Peyer's patch (tissue), 4 donors: ENCODE measurements around the gene POMGNT1. TPM values are rescaled to one million over a fixed set of nuclear protein-coding genes. Genes with fewer than 3 reads are reported as not detected.
A peak's percentile ranks its signal among the peaks of the same experiment; 100 is the strongest.
"Not testable (repeated sequence)": the region's sequence is repeated elsewhere in the genome, so short reads cannot be mapped to it uniquely, and the experiment has no call there.

Source experiments
- DNase-seq, 3 donors: peaks; one replicate each; pipeline ENCODE4 v3.0.0-alpha.2; 2017 to 2019
- H3K27ac ChIP-seq, 4 donors: fragments of 200-600 bp; sonication (generic); one replicate each; pipeline ENCODE4 v1.5.1; 2016 to 2019
- H3K27me3 ChIP-seq, 2 donors: fragments of 200-600 bp; sonication (generic); one replicate each; pipeline ENCODE4 v1.5.1; 2019
- H3K36me3 ChIP-seq, 3 donors: fragments of 200-600 bp; sonication (generic); one replicate each; pipeline ENCODE4 v1.5.1; 2016 to 2019
- H3K4me1 ChIP-seq, 4 donors: fragments of 200-600 bp; sonication (generic); one replicate each; pipeline ENCODE4 v1.5.1; 2016 to 2019
- H3K4me3 ChIP-seq, 4 donors: fragments of 200-600 bp; sonication (generic); 1 replicate in 3 of 4; 2 replicates in 1 of 4; pipeline ENCODE4 v1.5.1; 2016 to 2019; ENCODE audit warnings: mild to moderate bottlenecking in 1 of 4
- H3K9me3 ChIP-seq, 4 donors: fragments of 200-600 bp; sonication (generic); one replicate each; pipeline ENCODE4 v1.5.1; 2016 to 2019; ENCODE audit warnings: mild to moderate bottlenecking in 1 of 4
- CTCF ChIP-seq, 6 experiments: fragments of 450-650 bp in 4 of 6; fragments of 200-600 bp in 2 of 6; sonication (generic) in 1 of 6; IDR thresholded peaks; one replicate each; pipeline ENCODE4 v1.5.1; 2017 to 2019; ENCODE audit warnings: antibody characterized with exemption in 6 of 6, mild to moderate bottlenecking in 3 of 6, moderate library complexity in 1 of 6
- POLR2A ChIP-seq, 2 donors: fragments of 450-650 bp; IDR thresholded peaks; one replicate each; pipeline ENCODE4 v1.5.1; 2017; ENCODE audit warnings: antibody characterized with exemption in 2 of 2, mild to moderate bottlenecking in 2 of 2, moderate library complexity in 2 of 2
- total RNA-seq, 4 donors: library from RNA; depleted of rRNA; stranded (reverse); fragments of >200 nt; gene quantifications; one replicate each; pipeline ENCODE4 v1.1.0, GENCODE V29; 2016

The POMGNT1 gene
- total RNA-seq, 4 donors from 2014 or later: 34.7 to 60.6 (median 46.3) TPM

GRCh38 chr1:46242918-46243317 is 44.7 kb upstream of the POMGNT1 start:
- Histone ChIP-seq H3K27ac (no peak overlapping the region), H3K27me3 (no peaks in the 10 kb centered on the region), H3K9me3 (no peaks in the 10 kb centered on the region), H3K36me3 (no peaks in the 10 kb centered on the region), H3K4me1 (peaks cover 0 to 9% (median under 1%) of the 10 kb centered on the region in 4 donors), H3K4me3 (no peak overlapping the region)
- no peak for TF ChIP-seq CTCF (IDR thresholded peaks at IDR 0.05)
- no peak for TF ChIP-seq POLR2A (IDR thresholded peaks at IDR 0.05)
- no peak for DNase-seq

GRCh38 chr1:46241733-46242132 is 43.5 kb upstream of the POMGNT1 start:
- not testable (repeated sequence) for H3K27ac ChIP-seq, H3K9me3 ChIP-seq, H3K27me3 ChIP-seq, H3K36me3 ChIP-seq, H3K4me1 ChIP-seq, H3K4me3 ChIP-seq, DNase-seq

- H3K4me1 ChIP-seq, H3K27me3 ChIP-seq, H3K27ac ChIP-seq, DNase-seq, H3K4me3 ChIP-seq, H3K9me3 ChIP-seq, H3K36me3 ChIP-seq: not testable (repeated sequence)
These were observed 40.6 kb upstream of the POMGNT1 start for GRCh38 chr1:46238865-46239264.

- Histone ChIP-seq H3K9me3 (peaks cover 0 to 7% (median 0%) of the 10 kb centered on the region in 4 donors), H3K36me3 (no peaks in the 10 kb centered on the region), H3K27me3 (no peaks in the 10 kb centered on the region), H3K4me3 (no peak overlapping the region), H3K27ac (no peak overlapping the region), H3K4me1 (no peaks in the 10 kb centered on the region)
- no peak for DNase-seq
- no peak for TF ChIP-seq POLR2A (IDR thresholded peaks at IDR 0.05)
- no peak for TF ChIP-seq CTCF (IDR thresholded peaks at IDR 0.05)
These were observed 38.6 kb upstream of the POMGNT1 start for GRCh38 chr1:46236882-46237281.

GRCh38 chr1:46231231-46231630 is 33.0 kb upstream of the POMGNT1 start:
- not testable (repeated sequence) for H3K4me1 ChIP-seq

GRCh38 chr1:46224966-46225365 is 26.7 kb upstream of the POMGNT1 start:
- TF ChIP-seq CTCF (IDR thresholded peaks at IDR 0.05) (no peak), POLR2A (IDR thresholded peaks at IDR 0.05) (no peak)

More at GRCh38 chr1:46231231-46231630, 33.0 kb upstream of the POMGNT1 start:
- not testable (repeated sequence) for H3K9me3 ChIP-seq, H3K4me3 ChIP-seq, H3K36me3 ChIP-seq, H3K27me3 ChIP-seq, H3K27ac ChIP-seq, DNase-seq

GRCh38 chr1:46223472-46223943 is 25.3 kb upstream of the POMGNT1 start:
- H3K36me3 ChIP-seq: no peaks in the 10 kb centered on the region
- TF ChIP-seq CTCF (IDR thresholded peaks at IDR 0.05) (peak; percentile 77 to 93 (median 90)), POLR2A (IDR thresholded peaks at IDR 0.05) (no peak)

More at GRCh38 chr1:46224966-46225365, 26.7 kb upstream of the POMGNT1 start:
- Histone ChIP-seq H3K27ac (no peak overlapping the region), H3K4me1 (no peaks in the 10 kb centered on the region), H3K27me3 (no peaks in the 10 kb centered on the region), H3K4me3 (no peak overlapping the region), H3K9me3 (no peaks in the 10 kb centered on the region), H3K36me3 (no peaks in the 10 kb centered on the region)
- DNase-seq: no peak

GRCh38 chr1:46223055-46223454 is 24.8 kb upstream of the POMGNT1 start:
- H3K27me3 ChIP-seq, DNase-seq, H3K36me3 ChIP-seq, H3K4me3 ChIP-seq, H3K9me3 ChIP-seq, H3K27ac ChIP-seq, H3K4me1 ChIP-seq: not testable (repeated sequence)

More at GRCh38 chr1:46223472-46223943, 25.3 kb upstream of the POMGNT1 start:
- Histone ChIP-seq H3K27ac (no peak overlapping the region), H3K9me3 (no peaks in the 10 kb centered on the region), H3K27me3 (no peaks in the 10 kb centered on the region), H3K4me1 (no peaks in the 10 kb centered on the region), H3K4me3 (no peak overlapping the region)
- peak; percentile 56 to 86 (median 60) for DNase-seq
